H1 (cell line): ENCODE results near the gene ITPK1. TPM values are rescaled to one million over a fixed set of nuclear protein-coding genes. Genes with fewer than 3 reads are reported as not detected.
A peak's percentile ranks its signal among the peaks of the same experiment; 100 is the strongest.

Source experiments
- CTCF ChIA-PET: fragments of 300-600 bp; sonication (Branson Sonifier 250); formaldehyde crosslinking; loops from one replicate; lab custom pipeline; 2021; ENCODE audit not compliant: partially characterized antibody; lab: Charles Lee
- POLR2A ChIA-PET: fragments of 300-600 bp; sonication (Branson Sonifier 250); formaldehyde crosslinking; loops from one replicate; lab custom pipeline; 2021; ENCODE audit warnings: inconsistent platforms; ENCODE audit not compliant: partially characterized antibody; lab: Charles Lee
- DNase-seq, 2 experiments: peaks; one replicate each; pipeline versions ENCODE4 v3.0.0 to v3.0.0-alpha.2; 2010 to 2022; ENCODE audit warnings: low spot score in 2 of 2, low read depth in 1 of 2, mixed read lengths in 1 of 2
- FAIRE-seq: peaks from 2 replicates; lab custom pipeline; 2011; peaks lifted over from hg19 to GRCh38; lab: Jason Lieb, UNC
- H2AFZ ChIP-seq: 2 replicates; pipeline ENCODE4 v1.8.1; 2012; ENCODE audit warnings: low read length, inconsistent platforms
- H2AK5ac ChIP-seq: 2 replicates; pipeline ENCODE4 v1.6.1; 2013; ENCODE audit warnings: low read depth, low read length
- H2BK120ac ChIP-seq: replicated peaks from 2 replicates; pipeline ENCODE3; 2013; ENCODE audit warnings: low read depth, low read length, inconsistent platforms
- H2BK12ac ChIP-seq: 2 replicates; pipeline ENCODE4 v1.6.1; 2013; ENCODE audit warnings: low read depth, low read length
- H2BK15ac ChIP-seq: 2 replicates; pipeline ENCODE4 v1.6.1; 2013; ENCODE audit warnings: low read length
- H2BK20ac ChIP-seq: 2 replicates; pipeline ENCODE4 v1.6.1; 2013; ENCODE audit warnings: low read length
- H2BK5ac ChIP-seq: 2 replicates; pipeline ENCODE4 v1.6.1; 2013; ENCODE audit warnings: low read depth, low read length
- H3K14ac ChIP-seq: 2 replicates; pipeline ENCODE4 v1.6.1; 2013; ENCODE audit warnings: inconsistent platforms; ENCODE audit not compliant: insufficient read length
- H3K18ac ChIP-seq: 2 replicates; pipeline ENCODE4 v1.6.1; 2013; ENCODE audit warnings: low read length; ENCODE audit errors: extremely low read depth
- H3K23ac ChIP-seq: 2 replicates; pipeline ENCODE4 v1.6.1; 2013; ENCODE audit warnings: inconsistent platforms; ENCODE audit not compliant: insufficient read length
- H3K23me2 ChIP-seq: 2 replicates; pipeline ENCODE4 v1.6.1; 2013; ENCODE audit warnings: low read depth, low read length
- H3K27ac ChIP-seq: 2 replicates; pipeline ENCODE4 v1.6.1; 2011; ENCODE audit warnings: low read depth, low read length, inconsistent platforms
- H3K27me3 ChIP-seq, 4 experiments: replicated peaks in 1 of 4; 1 replicate in 1 of 4; 2 replicates in 3 of 4; pipeline versions ENCODE4 v1.6.1 to v1.8.1; 2011 to 2013; ENCODE audit warnings: low read length in 3 of 4, mild to moderate bottlenecking in 3 of 4, inconsistent platforms in 2 of 4, mixed read lengths in 2 of 4, moderate library complexity in 1 of 4; ENCODE audit not compliant: control insufficient read depth in 3 of 4, insufficient read depth in 3 of 4; ENCODE audit errors: extremely low read depth in 1 of 4
- H3K36me3 ChIP-seq, 4 experiments: 2 replicates each; pipeline versions ENCODE4 v1.6.1 to v1.8.1; 2011 to 2013; ENCODE audit warnings: mild to moderate bottlenecking in 4 of 4, low read length in 3 of 4, moderate library complexity in 2 of 4, control low read depth in 1 of 4, inconsistent platforms in 1 of 4; ENCODE audit not compliant: insufficient read depth in 4 of 4, control insufficient read depth in 2 of 4
- H3K4ac ChIP-seq: replicated peaks from 2 replicates; pipeline ENCODE3; 2013; ENCODE audit warnings: low read length, low read depth, mixed read lengths, inconsistent platforms; ENCODE audit not compliant: insufficient read length
- H3K4me1 ChIP-seq, 4 experiments: replicated peaks in 1 of 4; 1 replicate in 1 of 4; 2 replicates in 3 of 4; pipeline versions ENCODE4 v1.6.1 to v1.8.1; 2011 to 2013; ENCODE audit warnings: low read length in 3 of 4, inconsistent platforms in 2 of 4, mixed read lengths in 1 of 4; ENCODE audit not compliant: insufficient read depth in 4 of 4, control insufficient read depth in 3 of 4
- H3K4me2 ChIP-seq, 2 experiments: 2 replicates each; pipeline versions ENCODE4 v1.6.1 to v1.8.1; 2011 to 2013; ENCODE audit warnings: low read depth in 2 of 2, low read length in 2 of 2, control low read depth in 1 of 2, inconsistent platforms in 1 of 2, mild to moderate bottlenecking in 1 of 2; ENCODE audit not compliant: insufficient read depth in 1 of 2
- H3K4me3 ChIP-seq, 4 experiments: fragments of 200-600, 300-600 bp in 1 of 4; sonication (generic), shearing (Covaris generic), sonication (Bioruptor Twin) in 1 of 4; 2 replicates each; pipeline versions ENCODE4 v1.5.1 to v1.8.1; 2011 to 2016; ENCODE audit warnings: low read length in 4 of 4, low read depth in 3 of 4, control low read depth in 2 of 4, inconsistent platforms in 2 of 4, mild to moderate bottlenecking in 2 of 4, mixed read lengths in 1 of 4, moderate library complexity in 1 of 4; ENCODE audit not compliant: insufficient read depth in 2 of 4; ENCODE audit errors: extremely low read depth in 1 of 4
- H3K56ac ChIP-seq: replicated peaks from 2 replicates; pipeline ENCODE3; 2013; ENCODE audit warnings: low read depth, mild to moderate bottlenecking, mixed read lengths, low read length, inconsistent platforms; ENCODE audit not compliant: insufficient read length
- H3K79me1 ChIP-seq: 2 replicates; pipeline ENCODE4 v1.6.1; 2013; ENCODE audit warnings: low read depth, low read length, control low read depth
- H3K79me2 ChIP-seq, 2 experiments: 2 replicates each; pipeline versions ENCODE4 v1.6.1 to v1.8.1; 2012 to 2013; ENCODE audit warnings: low read length in 2 of 2, mild to moderate bottlenecking in 2 of 2, inconsistent platforms in 1 of 2; ENCODE audit not compliant: insufficient read depth in 2 of 2, control insufficient read depth in 1 of 2
- H3K9ac ChIP-seq, 4 experiments: replicated peaks in 1 of 4; 1 replicate in 1 of 4; 2 replicates in 3 of 4; pipeline versions ENCODE4 v1.6.1 to v1.8.1; 2011 to 2013; ENCODE audit warnings: low read depth in 3 of 4, low read length in 3 of 4, control low read depth in 2 of 4, mild to moderate bottlenecking in 2 of 4, moderate library complexity in 2 of 4, inconsistent platforms in 1 of 4; ENCODE audit errors: extremely low read depth in 1 of 4
- H3K9me3 ChIP-seq, 2 experiments: 2 replicates each; pipeline versions ENCODE4 v1.6.1 to v1.8.1; 2012 to 2013; ENCODE audit warnings: mild to moderate bottlenecking in 2 of 2, moderate library complexity in 2 of 2, control low read depth in 1 of 2, inconsistent platforms in 1 of 2, low read depth in 1 of 2, low read length in 1 of 2, mixed read lengths in 1 of 2; ENCODE audit not compliant: insufficient read depth in 2 of 2
- H4K20me1 ChIP-seq, 2 experiments: replicated peaks in 1 of 2; 2 replicates each; pipeline versions ENCODE3 to v1.8.1; 2011 to 2013; ENCODE audit warnings: inconsistent platforms in 2 of 2, low read length in 2 of 2, mild to moderate bottlenecking in 1 of 2; ENCODE audit not compliant: insufficient read depth in 2 of 2, control insufficient read depth in 1 of 2
- H4K5ac ChIP-seq: 2 replicates; pipeline ENCODE4 v1.6.1; 2013; ENCODE audit warnings: low read length, low read depth, mixed read lengths, inconsistent platforms; ENCODE audit not compliant: insufficient read length
- H4K8ac ChIP-seq: 2 replicates; pipeline ENCODE4 v1.8.0; 2013; ENCODE audit warnings: mild to moderate bottlenecking, moderate library complexity, low read length, inconsistent platforms; ENCODE audit not compliant: insufficient read depth; ENCODE audit errors: extremely low read depth
- H4K91ac ChIP-seq: replicated peaks from 2 replicates; pipeline ENCODE3; 2013; ENCODE audit warnings: low read length, mixed read lengths, inconsistent platforms; ENCODE audit not compliant: insufficient read length
- BACH1 ChIP-seq: IDR thresholded peaks from 2 replicates; pipeline ENCODE4 v1.6.1; 2012; ENCODE audit warnings: low read length, improper control_type of control experiment
- CEBPB ChIP-seq: IDR thresholded peaks from 2 replicates; pipeline ENCODE4 v1.6.1; 2012; ENCODE audit warnings: low read depth, low read length
- CHD1 ChIP-seq: IDR thresholded peaks from 2 replicates; pipeline ENCODE4 v1.6.1; 2012; ENCODE audit warnings: low read depth, low read length, improper control_type of control experiment
- KDM5A ChIP-seq: fragments of 200-600 bp; IDR thresholded peaks from 2 replicates; pipeline ENCODE4 v1.7.1; 2012; ENCODE audit warnings: mild to moderate bottlenecking, low read length, inconsistent platforms, mixed read lengths
- MAX ChIP-seq: IDR thresholded peaks from 2 replicates; pipeline ENCODE4 v1.6.1; 2012; ENCODE audit warnings: inconsistent platforms
- POLR2A ChIP-seq, 2 experiments: IDR thresholded peaks; 1 replicate in 1 of 2; 2 replicates in 1 of 2; pipeline ENCODE4 v1.6.1; 2011; ENCODE audit warnings: low read depth in 2 of 2, low read length in 2 of 2, mild to moderate bottlenecking in 2 of 2; ENCODE audit errors: control extremely low read depth in 1 of 2
- POLR2AphosphoS5 ChIP-seq: IDR thresholded peaks from 2 replicates; pipeline ENCODE4 v1.6.1; 2011; ENCODE audit warnings: low read depth, low read length
- SIRT6 ChIP-seq: IDR thresholded peaks from one replicate; pipeline ENCODE4 v1.7.1; 2012; ENCODE audit warnings: low read length, inconsistent platforms
- SP1 ChIP-seq: IDR thresholded peaks from 2 replicates; pipeline ENCODE4 v1.6.1; 2011; ENCODE audit warnings: low read depth, low read length
- SP2 ChIP-seq: IDR thresholded peaks from 2 replicates; pipeline ENCODE4 v1.6.1; 2012; ENCODE audit warnings: mild to moderate bottlenecking, low read length, inconsistent platforms
- WGBS, 2 experiments: shearing (Covaris generic) in 1 of 2; methylation state at CpG; one replicate each; pipeline versions ENCODE4 v1.1.6 to v1.1.7; 2013 to 2015; ENCODE audit warnings: low lambda C conversion rate in 2 of 2, mixed read lengths in 2 of 2, inconsistent platforms in 1 of 2, low coverage in 1 of 2, missing lambda C conversion rate in 1 of 2; ENCODE audit not compliant: insufficient replicate concordance in 2 of 2, insufficient coverage in 1 of 2, insufficient read length in 1 of 2; ENCODE audit errors: extremely low coverage in 1 of 2, missing lambda C conversion rate in 1 of 2; 5-methylcytosine and 5-hydroxymethylcytosine counted together
- polyA plus RNA-seq, 7 experiments: library from polyadenylated mRNA; depleted of rRNA in 3 of 7; stranded (reverse) in 5 of 7; unstranded in 2 of 7; fragments of >200 nt in 5 of 7; fragments of 200-250 nt in 2 of 7; gene quantifications; 1 replicate in 5 of 7; 2 replicates in 1 of 7; 4 replicates in 1 of 7; pipeline versions ENCODE4 v1.2.1 to v1.2.3, GENCODE V29; 2011 to 2013; ENCODE audit warnings: missing spikeins in 2 of 7, mixed read lengths in 2 of 7
- total RNA-seq: library from RNA; stranded (reverse); fragmentation: NEBNext Ultra II Directional; extraction: Animal tissue kit (Norgen Biotek cat#: 25700); gene quantifications from 2 replicates; pipeline ENCODE4 v1.2.1, GENCODE V29; 2021

Gene ITPK1
- total and polyA plus RNA-seq, 2 of the 8 experiments (the other 6 are each of a cell fraction or from before 2014, with no cell fraction given) = 108 to 143 TPM

GRCh38 chr14:92963301-92964123, 152.2 kb downstream of the ITPK1 start:
- Histone ChIP-seq H2BK120ac (no peak overlapping the region), H3K4me3 (no peak overlapping the region), H2BK12ac (no peak overlapping the region), H3K79me1 (peaks cover 2% of the 10 kb centered on the region; the same call in 1 of the 2 replicates), H3K36me3 (peaks cover 0 to 3% (median 1%) of the 10 kb centered on the region in 4 experiments; a peak in 4 of 8 replicates), H2AK5ac (no peak overlapping the region; the same call in 1 of the 2 replicates), H3K23ac (no peak overlapping the region), H3K9me3 (no peaks in the 10 kb centered on the region; a peak in 1 of 4 replicates), H3K9ac (no peak overlapping the region), H4K5ac (no peak overlapping the region), H3K23me2 (no peaks in the 10 kb centered on the region), H2AFZ (no peak overlapping the region), H3K14ac (no peak overlapping the region), H4K8ac (peak overlapping the region; percentile 35; the same call in 1 of the 2 replicates), H3K18ac (no peak overlapping the region), H4K20me1 (peaks cover 5 to 17% of the 10 kb centered on the region in 2 experiments), H3K27me3 (no peaks in the 10 kb centered on the region), H3K4me2 (no peak overlapping the region), H3K79me2 (peaks cover 0 to 38% of the 10 kb centered on the region in 2 experiments; a peak in 2 of 4 replicates), H3K27ac (no peak overlapping the region), H3K4ac (no peak overlapping the region), H3K4me1 (peaks cover 2 to 5% (median 4%) of the 10 kb centered on the region in 4 experiments; a peak in 3 of 7 replicates), H2BK15ac (no peak overlapping the region), H2BK20ac (no peak overlapping the region), H2BK5ac (no peak overlapping the region), H3K56ac (no peak overlapping the region), H4K91ac (no peak overlapping the region)
- CTCF ChIA-PET = interaction anchor here (0.6 to 5.5 kb wide), 9 partner anchors 9 to 179 kb away, joined by 3 to 31 read pairs (median 4); no protein-coding TSS in a partner anchor
- WGBS, 2 experiments = 80% methylated on average over 14 of the region's 14 CpGs; no CpG with 5 or more reads in 1 of the 2 experiments
- no peak for TF ChIP-seq POLR2AphosphoS5
- TF ChIP-seq POLR2A (IDR thresholded peaks at IDR 0.05; ENCODE audit: control extremely low read depth in 1 of 2, low read depth in 2 of 2, low read length in 2 of 2) = no peak
- no peak for TF ChIP-seq BACH1
- TF ChIP-seq SP2 = no peak
- no peak for TF ChIP-seq SIRT6
- no peak for TF ChIP-seq KDM5A
- no peak for TF ChIP-seq MAX
- no peak for TF ChIP-seq SP1
- no peak for TF ChIP-seq CEBPB
- TF ChIP-seq CHD1 = no peak
- POLR2A ChIA-PET = no interaction called here
- FAIRE-seq (no peak), DNase-seq (no peak)
